Mesenchymal stem cell (in vitro differentiated cells and primary cell): ENCODE data around the gene CPSF4.

Source experiments
- DNase-seq: peaks from one replicate; pipeline ENCODE4 v3.0.0-alpha.2; 2013
- H2AFZ ChIP-seq: one replicate; pipeline ENCODE4 v1.6.1; 2013; ENCODE audit warnings: low read depth, mild to moderate bottlenecking, control low read depth, inconsistent platforms, low read length, moderate library complexity
- H2AK5ac ChIP-seq: 2 replicates; pipeline ENCODE4 v1.6.1; 2013; ENCODE audit warnings: low read length, moderate library complexity, mild to moderate bottlenecking, inconsistent platforms; ENCODE audit not compliant: severe bottlenecking
- H2BK120ac ChIP-seq: one replicate; pipeline ENCODE4 v1.6.1; 2013; ENCODE audit warnings: low read depth, mild to moderate bottlenecking, inconsistent platforms, low read length, moderate library complexity
- H2BK12ac ChIP-seq, 2 experiments: one replicate each; pipeline ENCODE4 v1.6.1; 2013; ENCODE audit warnings: inconsistent platforms in 2 of 2, low read length in 2 of 2, mild to moderate bottlenecking in 2 of 2, moderate library complexity in 2 of 2, control low read depth in 1 of 2
- H2BK15ac ChIP-seq: one replicate; pipeline ENCODE4 v1.6.1; 2013; ENCODE audit warnings: mild to moderate bottlenecking, low read depth, inconsistent platforms; ENCODE audit not compliant: poor library complexity, severe bottlenecking
- H2BK5ac ChIP-seq: 2 replicates; pipeline ENCODE4 v1.6.1; 2013; ENCODE audit warnings: low read depth, mild to moderate bottlenecking, low read length, control low read depth, inconsistent platforms; ENCODE audit not compliant: poor library complexity, severe bottlenecking
- H3K14ac ChIP-seq, 2 experiments: one replicate each; pipeline ENCODE4 v1.6.1; 2013; ENCODE audit warnings: inconsistent platforms in 2 of 2, low read length in 2 of 2, control low read depth in 1 of 2, mild to moderate bottlenecking in 1 of 2, moderate library complexity in 1 of 2
- H3K18ac ChIP-seq, 2 experiments: one replicate each; pipeline ENCODE4 v1.6.1; 2013; ENCODE audit warnings: inconsistent platforms in 2 of 2, low read length in 2 of 2, control low read depth in 1 of 2, low read depth in 1 of 2, mild to moderate bottlenecking in 1 of 2
- H3K23ac ChIP-seq, 2 experiments: one replicate each; pipeline ENCODE4 v1.6.1; 2013; ENCODE audit warnings: inconsistent platforms in 2 of 2, low read length in 2 of 2, mild to moderate bottlenecking in 2 of 2, moderate library complexity in 2 of 2, control low read depth in 1 of 2
- H3K27ac ChIP-seq: 2 replicates; pipeline ENCODE4 v1.5.1; 2013; ENCODE audit warnings: mild to moderate bottlenecking, moderate library complexity, low read length, control low read depth, inconsistent platforms; ENCODE audit not compliant: poor library complexity, severe bottlenecking
- H3K27me3 ChIP-seq, 2 experiments: 2 replicates each; pipeline versions ENCODE4 v1.6.1 to v1.7.0; 2013; ENCODE audit warnings: low read length in 2 of 2, mild to moderate bottlenecking in 2 of 2, moderate library complexity in 2 of 2, control low read depth in 1 of 2, inconsistent platforms in 1 of 2; ENCODE audit not compliant: control insufficient read depth in 1 of 2, insufficient read depth in 1 of 2
- H3K36me3 ChIP-seq, 2 experiments: 2 replicates each; pipeline versions ENCODE4 v1.6.1 to v1.7.0; 2013; ENCODE audit warnings: low read length in 2 of 2, control low read depth in 1 of 2, inconsistent platforms in 1 of 2, low read depth in 1 of 2, mild to moderate bottlenecking in 1 of 2; ENCODE audit not compliant: insufficient read depth in 2 of 2, control insufficient read depth in 1 of 2
- H3K4ac ChIP-seq, 2 experiments: one replicate each; pipeline ENCODE4 v1.6.1; 2013; ENCODE audit warnings: inconsistent platforms in 2 of 2, low read length in 2 of 2, mild to moderate bottlenecking in 2 of 2, moderate library complexity in 2 of 2, control low read depth in 1 of 2, low read depth in 1 of 2
- H3K4me1 ChIP-seq: 2 replicates; pipeline ENCODE4 v1.6.1; 2013; ENCODE audit warnings: low read depth, low read length, control low read depth; ENCODE audit not compliant: control insufficient read depth, insufficient read depth
- H3K4me2 ChIP-seq: 2 replicates; pipeline ENCODE4 v1.6.1; 2013; ENCODE audit warnings: low read length, mild to moderate bottlenecking, inconsistent platforms; ENCODE audit not compliant: poor library complexity, severe bottlenecking
- H3K4me3 ChIP-seq, 2 experiments: 2 replicates each; pipeline versions ENCODE4 v1.5.1 to v1.7.0; 2013; ENCODE audit warnings: low read length in 2 of 2, mild to moderate bottlenecking in 2 of 2, control low read depth in 1 of 2, low read depth in 1 of 2; ENCODE audit not compliant: insufficient read depth in 1 of 2
- H3K79me1 ChIP-seq: replicated peaks from 2 replicates; pipeline ENCODE4 v1.6.1; 2013; ENCODE audit warnings: mild to moderate bottlenecking, control low read depth, low read length, inconsistent platforms; ENCODE audit not compliant: poor library complexity, severe bottlenecking
- H3K9ac ChIP-seq: 2 replicates; pipeline ENCODE4 v1.7.0; 2013; ENCODE audit warnings: mild to moderate bottlenecking, low read length, moderate library complexity
- H3K9me3 ChIP-seq: 2 replicates; pipeline ENCODE4 v1.7.0; 2013; ENCODE audit warnings: mild to moderate bottlenecking, low read length; ENCODE audit not compliant: control insufficient read depth
- H4K8ac ChIP-seq: one replicate; pipeline ENCODE4 v1.6.1; 2013; ENCODE audit warnings: inconsistent platforms, mild to moderate bottlenecking, low read length, moderate library complexity
- H4K91ac ChIP-seq: one replicate; pipeline ENCODE4 v1.6.1; 2013; ENCODE audit warnings: mild to moderate bottlenecking, low read length, inconsistent platforms
- WGBS: methylation state at CpG from one replicate; pipeline ENCODE4 v1.1.7; 2013; ENCODE audit warnings: mixed read lengths; 5-methylcytosine and 5-hydroxymethylcytosine counted together

CPSF4 gene

GRCh38 chr7:99396418-99397296 is 42.1 kb upstream of the CPSF4 start:
- H3K27me3 ChIP-seq = no peaks in the 10 kb centered on the region
- no peaks in the 10 kb centered on the region for H3K9me3 ChIP-seq
- H3K4me2 ChIP-seq = no peak overlapping the region
- no peak overlapping the region for H3K18ac ChIP-seq
- no peak overlapping the region for H3K4me3 ChIP-seq
- H3K79me1 ChIP-seq = peaks cover 40% of the 10 kb centered on the region
- no peak for DNase-seq
- no peak overlapping the region for H4K91ac ChIP-seq
- no peak overlapping the region for H3K23ac ChIP-seq
- H2BK12ac ChIP-seq = no peak overlapping the region
- no peak overlapping the region for H2BK120ac ChIP-seq
- no peak overlapping the region for H3K14ac ChIP-seq
- peak overlapping the region; percentile 18 for H3K27ac ChIP-seq
- no peak overlapping the region for H2AFZ ChIP-seq
- H2AK5ac ChIP-seq = no peak overlapping the region
- peaks cover 21% of the 10 kb centered on the region for H3K4me1 ChIP-seq
- no peak overlapping the region for H3K9ac ChIP-seq
- no peak overlapping the region for H2BK15ac ChIP-seq
- no peak overlapping the region for H2BK5ac ChIP-seq
- no peak overlapping the region for H3K4ac ChIP-seq
- no peak overlapping the region for H4K8ac ChIP-seq
- H3K36me3 ChIP-seq = peaks cover 86 to 88% of the 10 kb centered on the region in 2 experiments
- 90% methylated on average over 16 of the region's 21 CpGs for WGBS

- H3K79me1 ChIP-seq = peaks cover 41% of the 10 kb centered on the region
- no peak overlapping the region for H2BK15ac ChIP-seq
- H3K14ac ChIP-seq = no peak overlapping the region
- peak overlapping the region; percentile 55 for H4K91ac ChIP-seq
- H3K4me3 ChIP-seq = no peak overlapping the region
- WGBS = 92% methylated on average over 18 of the region's 18 CpGs
- no peak overlapping the region for H2AFZ ChIP-seq
- no peak overlapping the region for H3K9ac ChIP-seq
- H2BK120ac ChIP-seq = no peak overlapping the region
- no peak overlapping the region for H3K4ac ChIP-seq
- H3K4me2 ChIP-seq = no peak overlapping the region
- H3K27me3 ChIP-seq = no peaks in the 10 kb centered on the region
- no peak overlapping the region for H2AK5ac ChIP-seq
- H3K9me3 ChIP-seq = no peaks in the 10 kb centered on the region
- H4K8ac ChIP-seq = peak overlapping the region; percentile 31
- H3K23ac ChIP-seq = no peak overlapping the region
- H3K18ac ChIP-seq = no peak overlapping the region
- H2BK12ac ChIP-seq = no peak overlapping the region
- no peak overlapping the region for H3K27ac ChIP-seq
- peaks cover 18% of the 10 kb centered on the region for H3K4me1 ChIP-seq
- no peak overlapping the region for H2BK5ac ChIP-seq
- peaks cover 85 to 86% of the 10 kb centered on the region in 2 experiments for H3K36me3 ChIP-seq
- DNase-seq = no peak
Measured at GRCh38 chr7:99397297-99397983, 41.3 kb upstream of the CPSF4 start.

GRCh38 chr7:99398891-99399445 is 39.8 kb upstream of the CPSF4 start:
- no peak overlapping the region for H4K8ac ChIP-seq
- H3K27ac ChIP-seq = no peak overlapping the region
- no peak overlapping the region for H3K23ac ChIP-seq
- H2AFZ ChIP-seq = no peak overlapping the region
- no peak overlapping the region for H2BK12ac ChIP-seq
- peaks cover 90% of the 10 kb centered on the region in 2 experiments for H3K36me3 ChIP-seq
- no peak for DNase-seq
- H3K4me3 ChIP-seq = no peak overlapping the region
- no peak overlapping the region for H3K18ac ChIP-seq
- no peak overlapping the region for H2BK15ac ChIP-seq
- no peak overlapping the region for H3K4me2 ChIP-seq
- H2BK5ac ChIP-seq = no peak overlapping the region
- WGBS = 88% methylated on average over 5 of the region's 5 CpGs
- H2BK120ac ChIP-seq = no peak overlapping the region
- no peak overlapping the region for H2AK5ac ChIP-seq
- peaks cover 7% of the 10 kb centered on the region for H3K4me1 ChIP-seq
- no peak overlapping the region for H3K4ac ChIP-seq
- H3K14ac ChIP-seq = no peak overlapping the region
- H4K91ac ChIP-seq = no peak overlapping the region
- peak overlapping the region; percentile 21 for H3K9ac ChIP-seq
- H3K79me1 ChIP-seq = peaks cover 45% of the 10 kb centered on the region
- no peaks in the 10 kb centered on the region for H3K27me3 ChIP-seq
- no peaks in the 10 kb centered on the region for H3K9me3 ChIP-seq

- Histone ChIP-seq H3K23ac (no peak overlapping the region), H3K27ac (no peak overlapping the region), H2AK5ac (no peak overlapping the region), H2BK15ac (no peak overlapping the region), H4K8ac (no peak overlapping the region), H3K4me1 (peaks cover 10% of the 10 kb centered on the region), H3K4ac (no peak overlapping the region), H2BK5ac (no peak overlapping the region), H3K79me1 (peaks cover 43% of the 10 kb centered on the region), H3K4me3 (no peak overlapping the region), H2AFZ (no peak overlapping the region), H3K9ac (no peak overlapping the region), H3K18ac (no peak overlapping the region), H3K36me3 (peaks cover 84 to 92% of the 10 kb centered on the region in 2 experiments), H2BK12ac (no peak overlapping the region), H4K91ac (no peak overlapping the region), H2BK120ac (no peak overlapping the region), H3K4me2 (no peak overlapping the region), H3K9me3 (no peaks in the 10 kb centered on the region), H3K14ac (no peak overlapping the region), H3K27me3 (no peaks in the 10 kb centered on the region)
- 99% methylated on average over 6 of the region's 6 CpGs for WGBS
- no peak for DNase-seq
Measured at GRCh38 chr7:99399597-99399996, 39.1 kb upstream of the CPSF4 start.
